ENCODE measurements around the gene PBX4. TPM values are rescaled to one million over a fixed set of nuclear protein-coding genes. Genes with fewer than 3 reads are reported as not detected.

Gene PBX4
- total RNA-seq, 2 donors from 2014 or later, result 1.6 to 8.2 TPM

GRCh38 chr19:19515642-19516519, 102.6 kb downstream of the PBX4 start, which contains the start of gene NDUFA13:
Gene NDUFA13, plus strand, starts transcription at chr19:19516225. Its CDS starts 14 bp downstream, at chr19:19516239.
- Histone ChIP-seq H3K4me3 (peak within 1 kb of the TSS; percentile 64 to 73), H3K4me1 (peaks cover 23% of the 10 kb centered on the region), H3K9me3 (no peaks in the 10 kb centered on the region), H3K27ac (peak within 1 kb of the TSS; percentile 62 to 76 (median 66)), H3K36me3 (replicated peaks in 1 of 2; ENCODE audit: insufficient read depth in 1 of 2, low read depth in 2 of 2) (no peaks in the 10 kb centered on the region), H3K27me3 (no peaks in the 10 kb centered on the region)
- TF ChIP-seq CTCF (IDR thresholded peaks at IDR 0.05) (no peak), POLR2A (IDR thresholded peaks at IDR 0.05) (peak; percentile 51 to 88 (median 81))
- ATAC-seq (peak; percentile 97), DNase-seq (peak; percentile 93 to 94 (median 94))
- WGBS, 2 donors, result 3 to 4% methylated on average over 27 to 61 of the region's 61 CpGs
- intact Hi-C loops (cut with DNase I), result no loop called here

GRCh38 chr19:19514881-19515641, 103.4 kb downstream of the PBX4 start, which contains the start of gene TSSK6:
Gene TSSK6, minus strand, starts transcription at chr19:19515548. Its CDS starts 121 bp downstream, at chr19:19515427.
- 85 to 87% methylated on average over 52 to 62 of the region's 74 CpGs for WGBS, 2 donors
- peak within 1 kb of the TSS; percentile 62 to 76 (median 66) for H3K27ac ChIP-seq
- peaks cover 23% of the 10 kb centered on the region for H3K4me1 ChIP-seq
- no peaks in the 10 kb centered on the region for H3K9me3 ChIP-seq
- peak within 1 kb of the TSS; percentile 64 to 73 for H3K4me3 ChIP-seq
- no peaks in the 10 kb centered on the region for H3K36me3 ChIP-seq (replicated peaks in 1 of 2; ENCODE audit: insufficient read depth in 1 of 2, low read depth in 2 of 2)
- H3K27me3 ChIP-seq, result no peaks in the 10 kb centered on the region
- intact Hi-C loops (cut with DNase I), result no loop called here
- no peak for DNase-seq
- no peak for ATAC-seq
- no peak for TF ChIP-seq POLR2A (IDR thresholded peaks at IDR 0.05)
- TF ChIP-seq CTCF (IDR thresholded peaks at IDR 0.05), result no peak

- Histone ChIP-seq H3K36me3 (replicated peaks in 1 of 2; ENCODE audit: insufficient read depth in 1 of 2, low read depth in 2 of 2) (no peaks in the 10 kb centered on the region), H3K4me1 (peaks cover 23% of the 10 kb centered on the region), H3K27me3 (no peaks in the 10 kb centered on the region), H3K27ac (no peak overlapping the region), H3K4me3 (no peak overlapping the region), H3K9me3 (no peaks in the 10 kb centered on the region)
- DNase-seq (peak; percentile 32 to 50 (median 41)), ATAC-seq (no peak)
- intact Hi-C loops (cut with DNase I), result no loop called here
- TF ChIP-seq CTCF (IDR thresholded peaks at IDR 0.05), result no peak
- no peak for TF ChIP-seq POLR2A (IDR thresholded peaks at IDR 0.05)
- WGBS, 2 donors, result 58 to 63% methylated on average over 22 to 26 of the region's 46 CpGs
These were observed 104.3 kb downstream of the PBX4 start for GRCh38 chr19:19514215-19514657.

GRCh38 chr19:19513682-19514081, 104.8 kb downstream of the PBX4 start:
- Histone ChIP-seq H3K36me3 (replicated peaks in 1 of 2; ENCODE audit: insufficient read depth in 1 of 2, low read depth in 2 of 2) (no peaks in the 10 kb centered on the region), H3K9me3 (no peaks in the 10 kb centered on the region), H3K27ac (no peak overlapping the region), H3K4me3 (no peak overlapping the region), H3K27me3 (no peaks in the 10 kb centered on the region), H3K4me1 (peaks cover 23% of the 10 kb centered on the region)
- no peak for TF ChIP-seq POLR2A (IDR thresholded peaks at IDR 0.05)
- TF ChIP-seq CTCF (IDR thresholded peaks at IDR 0.05), result no peak
- no peak for DNase-seq
- WGBS, 2 donors, result 82 to 85% methylated on average over 15 to 17 of the region's 17 CpGs
- no peak for ATAC-seq
- intact Hi-C loops (cut with DNase I), result no loop called here

Other genes starting within 250 kb of the PBX4 start
- 10 to 100 TPM; 30.0 to 35.8 TPM for gene GATAD2A, start 213.0 kb downstream of the PBX4 start, total RNA-seq
- gene TSSK6, start 103.1 kb downstream of the PBX4 start, total RNA-seq, result 1 to 10 TPM; 2.1 to 2.6 TPM
- gene NDUFA13, start 102.5 kb downstream of the PBX4 start, total RNA-seq, result 10 to 100 TPM; 32.0 to 38.4 TPM
- 10 to 100 TPM in 1 of 2 donors, 1 to 10 TPM in 1; 2.6 to 11.2 TPM for gene YJEFN3, start 89.8 kb downstream of the PBX4 start, total RNA-seq
- gene CILP2, start 80.4 kb downstream of the PBX4 start, total RNA-seq, result under 1 TPM in 1 of 2 donors, not detected in 1; 0.66 TPM
- 10 to 100 TPM; 14.3 to 20.8 TPM for gene LPAR2, start 9.5 kb upstream of the PBX4 start, total RNA-seq
- 10 to 100 TPM in 1 of 2 donors, 1 to 10 TPM in 1; 3.6 to 20.1 TPM for gene GMIP, start 25.0 kb upstream of the PBX4 start, total RNA-seq
- gene ATP13A1, start 45.0 kb upstream of the PBX4 start, total RNA-seq, result 100 to 1,000 TPM in 1 of 2 donors, 10 to 100 TPM in 1; 38.7 to 570 TPM
- gene ZNF101, start 50.2 kb upstream of the PBX4 start, total RNA-seq, result 1 to 10 TPM; 5.3 to 6.7 TPM
- 1 to 10 TPM; 5.3 to 6.7 TPM for gene ZNF14, start 114.4 kb upstream of the PBX4 start, total RNA-seq
- gene ZNF506, start 203.1 kb upstream of the PBX4 start, total RNA-seq, result 10 to 100 TPM; 20.0 to 30.0 TPM
- gene ZNF253, start 247.2 kb upstream of the PBX4 start, total RNA-seq, result 1 to 10 TPM; 7.6 to 8.8 TPM